MM.1S (cell line): Measurements from ENCODE around the gene YY2.
"Not testable (repeated sequence)": the region's sequence is repeated elsewhere in the genome, so short reads cannot be mapped to it uniquely, and the experiment has no call there.

Experiments used
- DNase-seq: peaks from one replicate; pipeline ENCODE4 v3.0.0-alpha.2; 2015
- H2AFZ ChIP-seq: fragments of 300-600 bp; sonication (generic); 2 replicates; pipeline ENCODE4 v1.6.0; 2016; ENCODE audit warnings: antibody characterized with exemption, low read length
- H3F3A ChIP-seq: fragments of 300-600 bp; sonication (generic); 2 replicates; pipeline ENCODE4 v1.6.1; 2016; ENCODE audit warnings: mild to moderate bottlenecking, antibody characterized with exemption, low read length, moderate library complexity, mixed read lengths; ENCODE audit not compliant: insufficient read depth
- H3K27ac ChIP-seq: fragments of 300-600 bp; sonication (generic); 2 replicates; pipeline ENCODE4 v1.5.1; 2016; ENCODE audit warnings: mild to moderate bottlenecking, low read length
- H3K27me3 ChIP-seq: fragments of 300-600 bp; sonication (generic); replicated peaks from 2 replicates; pipeline ENCODE4 v1.6.0; 2016; ENCODE audit warnings: low read length; ENCODE audit not compliant: insufficient read depth
- H3K36me3 ChIP-seq: fragments of 300-600 bp; sonication (generic); replicated peaks from 2 replicates; pipeline ENCODE4 v1.6.1; 2016; ENCODE audit warnings: mild to moderate bottlenecking, low read length, mixed read lengths; ENCODE audit not compliant: insufficient read depth
- H3K4me1 ChIP-seq: fragments of 300-600 bp; sonication (generic); 2 replicates; pipeline ENCODE4 v1.6.1; 2016; ENCODE audit warnings: low read length, mixed read lengths
- H3K4me2 ChIP-seq: fragments of 300-600 bp; sonication (generic); 2 replicates; pipeline ENCODE4 v1.6.0; 2016; ENCODE audit warnings: low read depth, low read length
- H3K4me3 ChIP-seq: fragments of 300-600 bp; sonication (generic); 2 replicates; pipeline ENCODE4 v1.5.1; 2016; ENCODE audit warnings: low read length, mixed read lengths
- H3K79me2 ChIP-seq: fragments of 300-600 bp; sonication (generic); 2 replicates; pipeline ENCODE4 v1.6.1; 2016; ENCODE audit warnings: mixed run types, low read length, mixed read lengths
- H3K9ac ChIP-seq: fragments of 300-600 bp; sonication (generic); 2 replicates; pipeline ENCODE4 v1.6.1; 2016; ENCODE audit warnings: low read length, mixed read lengths
- H3K9me2 ChIP-seq: fragments of 300-600 bp; sonication (generic); replicated peaks from 2 replicates; pipeline ENCODE4 v1.6.1; 2016; ENCODE audit warnings: mild to moderate bottlenecking, low read length, mixed read lengths; ENCODE audit not compliant: insufficient read depth
- H3K9me3 ChIP-seq: fragments of 300-600 bp; sonication (generic); replicated peaks from 2 replicates; pipeline ENCODE4 v1.6.1; 2016; ENCODE audit warnings: mild to moderate bottlenecking, low read length, mixed read lengths; ENCODE audit not compliant: insufficient read depth
- H4K20me1 ChIP-seq: fragments of 300-600 bp; sonication (generic); 2 replicates; pipeline ENCODE4 v1.6.1; 2016; ENCODE audit warnings: mild to moderate bottlenecking, low read length, moderate library complexity, mixed read lengths; ENCODE audit not compliant: insufficient read depth
- CTCF ChIP-seq: fragments of 300-600 bp; sonication (generic); IDR thresholded peaks from 2 replicates; pipeline ENCODE4 v1.5.1; 2016; ENCODE audit warnings: antibody characterized with exemption, low read length, mixed read lengths
- EZH2 ChIP-seq: fragments of 300-600 bp; sonication (generic); optimal IDR thresholded peaks from 2 replicates; pipeline ENCODE3; 2017; ENCODE audit warnings: low read depth, mild to moderate bottlenecking, antibody characterized with exemption, low read length, mixed read lengths
- EZH2phosphoT487 ChIP-seq: fragments of 300-600 bp; sonication (generic); IDR thresholded peaks from 2 replicates; pipeline ENCODE4 v1.6.1; 2018; ENCODE audit warnings: antibody characterized with exemption, low read length

YY2 gene

GRCh38 chrX:21813612-21814368 is 42.0 kb upstream of the YY2 start:
- H3K36me3 ChIP-seq: no peaks in the 10 kb centered on the region
- H4K20me1 ChIP-seq: no peaks in the 10 kb centered on the region
- H3K9me2 ChIP-seq: no peaks in the 10 kb centered on the region
- H3K9me3 ChIP-seq: no peaks in the 10 kb centered on the region
- H3K4me2 ChIP-seq: no peak overlapping the region
- H3K9ac ChIP-seq: no peak overlapping the region
- no peaks in the 10 kb centered on the region for H3K79me2 ChIP-seq
- TF ChIP-seq EZH2phosphoT487: no peak
- DNase-seq: no peak
- no peaks in the 10 kb centered on the region for H3K27me3 ChIP-seq
- H3F3A ChIP-seq: no peaks in the 10 kb centered on the region
- H2AFZ ChIP-seq: no peak overlapping the region
- no peak overlapping the region for H3K27ac ChIP-seq
- no peaks in the 10 kb centered on the region for H3K4me1 ChIP-seq
- no peak overlapping the region for H3K4me3 ChIP-seq

GRCh38 chrX:21816136-21816535 is 39.7 kb upstream of the YY2 start:
- Histone ChIP-seq H3K4me3 (no peak overlapping the region), H3K27ac (no peak overlapping the region), H3K27me3 (no peaks in the 10 kb centered on the region), H3K4me2 (no peak overlapping the region), H3K9me2 (no peaks in the 10 kb centered on the region), H3K4me1 (no peaks in the 10 kb centered on the region), H3K36me3 (no peaks in the 10 kb centered on the region), H3K9ac (no peak overlapping the region), H3K9me3 (no peaks in the 10 kb centered on the region), H3K79me2 (no peaks in the 10 kb centered on the region), H2AFZ (no peak overlapping the region), H3F3A (no peaks in the 10 kb centered on the region), H4K20me1 (no peaks in the 10 kb centered on the region)
- TF ChIP-seq EZH2phosphoT487 (no peak), CTCF (no peak), EZH2 (no peak)
- DNase-seq: no peak

- H3F3A ChIP-seq, DNase-seq, H3K4me2 ChIP-seq, H3K4me3 ChIP-seq, H3K27me3 ChIP-seq, H3K79me2 ChIP-seq, H3K9ac ChIP-seq, H2AFZ ChIP-seq, H4K20me1 ChIP-seq, H3K27ac ChIP-seq, H3K9me3 ChIP-seq, H3K36me3 ChIP-seq, H3K4me1 ChIP-seq, H3K9me2 ChIP-seq: not testable (repeated sequence)
Measured at GRCh38 chrX:21820170-21820569, 35.6 kb upstream of the YY2 start.

- H3F3A ChIP-seq: no peaks in the 10 kb centered on the region
- H3K36me3 ChIP-seq: no peaks in the 10 kb centered on the region
- no peak for DNase-seq
- H3K27ac ChIP-seq: no peak overlapping the region
- H3K4me2 ChIP-seq: no peak overlapping the region
- H3K27me3 ChIP-seq: no peaks in the 10 kb centered on the region
- no peak overlapping the region for H2AFZ ChIP-seq
- H3K9me3 ChIP-seq: no peaks in the 10 kb centered on the region
- H3K79me2 ChIP-seq: no peaks in the 10 kb centered on the region
- no peaks in the 10 kb centered on the region for H4K20me1 ChIP-seq
- no peaks in the 10 kb centered on the region for H3K4me1 ChIP-seq
- no peaks in the 10 kb centered on the region for H3K9me2 ChIP-seq
- TF ChIP-seq EZH2 (no peak), EZH2phosphoT487 (no peak), CTCF (no peak)
- no peak overlapping the region for H3K4me3 ChIP-seq
- no peak overlapping the region for H3K9ac ChIP-seq
Measured at GRCh38 chrX:21821875-21822274, 33.9 kb upstream of the YY2 start.
